Left lobe of liver (tissue), 2 donors: ENCODE data around the gene PRKCD. TPM values are rescaled to one million over a fixed set of nuclear protein-coding genes. Genes with fewer than 3 reads are reported as not detected.

Experiments
- ATAC-seq: fragments of 200-7000 bp; cut with Tn5 transposase; one replicate; pipeline ENCODE4 v1.9.1; 2020; ENCODE audit warnings: mild to moderate bottlenecking, moderate library complexity
- DNase-seq: peaks from one replicate; pipeline ENCODE4 v3.0.0-alpha.2; 2020; ENCODE audit warnings: low spot score
- total RNA-seq: library from RNA; stranded (reverse); gene quantifications from one replicate; pipeline ENCODE4 v1.2.1, GENCODE V29; 2021
- donor health status: DM: no; HTN: no; CAD: no; lungs with moderate emphysema.
- donor health status: DM: no; HTN: yes; CAD: no.

The PRKCD gene
- total RNA-seq, 1 donor from 2014 or later = 4.6 TPM

- no peak for ATAC-seq
- no peak for DNase-seq
Measured at GRCh38 chr3:53187430-53187829, 26.4 kb downstream of the PRKCD start.

- no peak for DNase-seq
- no peak for ATAC-seq
Measured at GRCh38 chr3:53188136-53188685, 27.2 kb downstream of the PRKCD start.

- DNase-seq (no peak), ATAC-seq (no peak)
Measured at GRCh38 chr3:53188720-53189119, 27.7 kb downstream of the PRKCD start.

GRCh38 chr3:53189276-53189675, 28.3 kb downstream of the PRKCD start:
- ATAC-seq = no peak
- DNase-seq = no peak

DNA sequence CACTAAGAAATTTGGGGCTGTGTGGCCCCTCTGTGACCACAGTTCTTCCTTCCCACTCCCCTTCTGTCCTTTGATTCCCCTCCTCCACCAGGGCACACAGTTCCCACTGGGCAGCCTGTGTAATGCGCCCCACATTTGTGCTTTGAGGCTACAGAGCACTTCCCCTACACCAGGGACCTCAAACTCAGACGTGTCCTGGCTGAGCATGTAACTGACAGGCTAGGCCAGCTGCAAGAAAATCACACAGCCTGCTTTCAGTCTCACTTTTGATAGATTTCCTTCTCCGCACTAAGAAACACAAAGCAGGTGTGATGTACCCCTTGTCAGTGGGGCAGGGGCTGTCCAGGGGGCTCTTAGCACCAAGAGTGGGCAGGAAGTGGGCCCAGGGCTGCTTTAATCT, 29.6 kb downstream of the PRKCD start:
- ATAC-seq (no peak), DNase-seq (no peak)

GRCh38 chr3:53191836-53192480, 30.9 kb downstream of the PRKCD start:
- ATAC-seq (no peak), DNase-seq (no peak)

DNA sequence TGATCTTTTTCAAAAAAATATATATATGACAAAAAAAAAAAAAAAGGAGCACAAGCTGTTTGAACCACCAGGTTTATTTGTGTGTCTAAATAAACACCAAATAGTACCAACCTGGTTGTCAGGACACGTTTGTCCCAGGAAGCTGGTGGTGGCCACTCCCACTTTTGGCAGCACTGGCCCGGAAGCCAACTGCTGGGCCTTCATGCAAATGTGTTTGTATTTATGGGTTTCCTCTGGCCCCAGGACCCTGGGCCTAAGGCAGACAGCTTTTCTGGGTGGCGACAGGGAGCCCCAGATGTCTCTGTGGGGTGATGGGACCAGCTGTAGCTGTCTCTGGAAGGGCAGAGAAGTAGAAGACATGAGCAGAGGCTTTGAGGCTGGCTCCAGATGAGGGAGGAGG, 31.6 kb downstream of the PRKCD start:
- peak; percentile 34 for ATAC-seq
- DNase-seq = no peak

DNA sequence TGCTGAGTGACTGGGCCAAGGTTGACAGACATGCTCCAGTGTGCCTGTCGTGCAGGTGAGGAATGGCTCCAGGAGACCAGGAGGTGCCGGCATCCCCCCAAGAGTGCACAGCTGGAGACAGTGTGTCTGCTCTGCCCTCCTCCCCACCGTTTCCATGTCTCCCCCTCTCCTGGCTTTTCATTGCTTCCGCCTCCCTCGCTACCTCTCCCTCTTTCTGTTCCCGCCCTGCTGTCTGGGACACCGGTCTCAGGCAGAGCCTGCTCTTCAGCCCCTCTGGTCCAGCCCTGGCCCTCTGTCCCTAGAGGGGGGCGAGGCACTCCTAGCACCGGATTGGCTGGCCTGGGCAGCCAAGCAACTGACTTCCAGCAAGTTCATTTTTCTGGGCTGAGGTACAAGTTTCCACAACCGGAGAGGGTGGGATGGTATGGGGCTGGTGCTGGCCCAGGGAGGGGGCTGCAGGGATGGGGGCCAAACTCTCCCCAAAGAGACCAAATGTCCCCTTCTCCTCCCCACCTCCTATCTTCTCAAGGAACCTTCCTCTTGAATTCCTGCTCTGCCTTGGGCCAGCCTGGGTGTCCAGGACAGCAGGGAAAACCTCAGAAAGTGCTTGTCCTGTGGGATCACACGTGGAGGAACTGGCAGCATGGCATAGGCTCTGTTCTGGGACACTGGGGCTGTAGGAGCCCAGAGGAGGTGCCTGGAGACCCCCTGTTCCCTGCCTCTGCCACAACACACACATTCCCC, 32.6 kb downstream of the PRKCD start:
- ATAC-seq (no peak), DNase-seq (no peak)

DNA sequence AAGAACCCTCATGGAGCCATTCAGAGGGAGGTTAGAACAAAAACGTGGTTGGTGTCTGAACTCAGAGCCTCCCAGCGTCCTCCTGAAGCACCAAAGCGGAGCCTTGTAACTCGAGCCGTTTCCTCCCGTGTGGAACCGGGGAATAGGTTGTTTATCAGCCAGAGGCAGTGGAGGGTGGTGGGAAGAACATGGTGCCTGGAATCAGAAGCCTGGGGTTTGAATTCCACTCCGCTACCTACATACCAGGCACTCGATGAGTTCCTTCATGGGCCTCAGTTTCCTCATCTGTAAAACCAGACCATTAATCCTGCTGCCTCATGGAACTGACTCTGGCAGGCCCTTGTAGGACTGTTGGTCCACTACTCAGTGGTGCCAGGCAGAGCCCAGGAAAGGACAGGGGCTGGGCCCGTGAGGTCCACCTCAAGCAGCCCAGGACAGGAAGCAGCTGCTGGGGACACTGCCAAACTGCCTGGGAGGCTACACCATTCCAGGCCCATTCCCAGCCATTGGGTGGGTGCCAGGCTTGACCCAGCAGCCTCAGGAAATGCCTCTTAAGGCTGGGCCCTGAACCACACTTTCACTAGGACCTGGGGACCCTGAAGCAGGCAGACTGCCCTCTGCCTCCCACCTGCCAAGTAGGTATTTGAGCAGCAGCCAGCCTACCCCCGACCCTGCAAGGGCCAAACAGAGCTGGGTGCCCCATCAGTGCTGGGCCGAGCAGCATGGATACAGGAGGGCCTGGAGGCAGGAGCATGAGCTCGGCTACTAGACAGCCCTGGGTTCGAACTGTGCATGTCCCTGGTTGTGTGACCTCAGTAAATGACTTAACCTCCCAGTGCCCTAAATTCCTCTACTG, 33.4 kb downstream of the PRKCD start:
- DNase-seq (no peak), ATAC-seq (no peak)

GRCh38 chr3:53195066-53195450, 34.0 kb downstream of the PRKCD start:
- DNase-seq (no peak), ATAC-seq (no peak)

DNA sequence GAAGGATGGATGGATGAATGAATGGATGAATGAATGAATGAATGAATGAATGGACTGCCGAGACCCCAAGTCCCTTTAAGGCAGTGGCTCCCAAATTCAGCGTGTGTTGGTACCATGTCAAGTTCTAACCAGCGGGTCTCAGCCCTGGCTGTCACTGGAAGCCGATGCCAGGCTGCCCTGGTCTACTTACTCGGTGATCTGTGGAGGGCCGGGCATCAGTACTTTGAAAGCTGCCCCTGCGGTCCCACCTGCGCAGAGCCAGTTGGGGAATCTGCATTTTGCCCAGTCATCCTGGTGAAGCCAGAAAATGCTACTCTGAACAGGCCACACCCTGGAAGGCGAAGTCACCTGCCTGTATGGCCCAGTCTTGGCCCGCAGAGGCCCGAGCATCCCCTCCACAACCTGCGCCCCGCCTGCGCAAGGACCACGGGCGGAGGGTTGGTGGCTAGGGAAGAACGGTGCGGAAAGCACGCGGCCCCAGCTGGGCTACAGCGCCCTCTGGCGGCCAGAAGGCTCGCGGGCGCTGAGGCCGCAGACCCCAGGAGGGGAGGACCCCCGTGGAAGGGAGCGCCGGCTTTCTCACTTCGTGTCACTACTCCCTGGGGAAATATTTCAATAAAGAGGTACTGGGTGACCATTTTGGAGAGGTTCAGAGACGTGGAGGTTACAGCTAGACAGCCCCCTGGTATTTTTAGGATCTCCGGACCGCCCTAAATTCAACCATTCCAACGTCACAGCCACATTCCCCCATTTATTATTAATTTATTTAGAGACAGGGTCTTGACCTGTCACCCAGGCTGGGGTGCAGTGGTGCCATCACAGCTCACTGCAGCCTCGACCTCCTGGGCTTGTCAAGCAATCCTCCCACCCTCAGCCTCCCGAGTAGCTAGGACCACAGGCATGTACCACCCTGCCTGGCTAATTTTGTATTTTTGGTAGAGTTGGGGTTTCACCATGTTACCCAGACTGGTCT, 34.9 kb downstream of the PRKCD start:
- peak; percentile 88 for ATAC-seq

DNA sequence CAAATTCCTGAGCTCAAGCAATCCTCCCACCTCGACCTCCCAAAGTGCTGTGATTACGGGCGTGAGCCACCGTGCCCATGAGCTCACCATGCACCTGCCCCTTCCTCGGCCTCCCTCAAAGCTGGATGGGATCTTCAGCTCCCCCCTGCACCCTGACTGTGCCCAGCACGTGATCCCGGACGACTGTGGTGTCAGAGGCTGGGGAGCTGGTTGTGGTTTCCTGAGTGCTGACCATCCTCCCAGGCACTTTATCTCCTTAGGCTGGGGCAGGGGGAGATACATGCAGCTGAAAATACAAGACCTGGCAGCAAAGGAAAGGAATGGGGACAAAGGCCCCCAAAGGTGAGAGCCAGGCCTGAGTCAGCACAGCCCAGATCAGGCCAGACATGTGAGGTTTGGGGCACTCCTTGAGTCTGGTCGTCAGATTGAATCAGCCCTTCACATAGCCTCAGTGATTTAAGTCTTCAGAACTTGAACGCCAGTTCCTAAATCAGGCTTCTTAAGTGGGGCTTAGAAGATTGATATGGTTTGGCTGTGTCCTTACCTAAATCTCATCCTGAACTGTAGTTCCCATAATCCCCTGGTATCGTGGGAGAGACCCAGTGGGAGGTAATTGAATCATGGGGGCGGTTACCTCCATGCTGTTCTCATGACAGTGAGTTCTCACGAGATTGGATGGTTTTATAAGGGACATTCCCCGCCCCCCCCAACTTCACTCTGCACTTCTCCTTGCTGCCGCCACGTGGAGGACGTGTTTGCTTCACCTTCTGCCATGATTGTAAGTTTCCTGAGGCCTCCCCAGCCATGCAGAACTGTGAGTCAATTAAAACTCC, 35.8 kb downstream of the PRKCD start:
- DNase-seq = no peak
- ATAC-seq = no peak

More for the DNA sequence above, 34.9 kb downstream of the PRKCD start:
- peak; percentile 61 for DNase-seq

- DNase-seq (no peak), ATAC-seq (no peak)
Measured at GRCh38 chr3:53198256-53198977, 37.4 kb downstream of the PRKCD start.

- DNase-seq = no peak
- ATAC-seq = no peak
Measured at GRCh38 chr3:53198996-53199395, 38.0 kb downstream of the PRKCD start.

- ATAC-seq = no peak
- no peak for DNase-seq
Measured at GRCh38 chr3:53199834-53200233, 38.8 kb downstream of the PRKCD start.

GRCh38 chr3:53200501-53201498, 39.8 kb downstream of the PRKCD start:
- ATAC-seq = no peak
- no peak for DNase-seq

DNA sequence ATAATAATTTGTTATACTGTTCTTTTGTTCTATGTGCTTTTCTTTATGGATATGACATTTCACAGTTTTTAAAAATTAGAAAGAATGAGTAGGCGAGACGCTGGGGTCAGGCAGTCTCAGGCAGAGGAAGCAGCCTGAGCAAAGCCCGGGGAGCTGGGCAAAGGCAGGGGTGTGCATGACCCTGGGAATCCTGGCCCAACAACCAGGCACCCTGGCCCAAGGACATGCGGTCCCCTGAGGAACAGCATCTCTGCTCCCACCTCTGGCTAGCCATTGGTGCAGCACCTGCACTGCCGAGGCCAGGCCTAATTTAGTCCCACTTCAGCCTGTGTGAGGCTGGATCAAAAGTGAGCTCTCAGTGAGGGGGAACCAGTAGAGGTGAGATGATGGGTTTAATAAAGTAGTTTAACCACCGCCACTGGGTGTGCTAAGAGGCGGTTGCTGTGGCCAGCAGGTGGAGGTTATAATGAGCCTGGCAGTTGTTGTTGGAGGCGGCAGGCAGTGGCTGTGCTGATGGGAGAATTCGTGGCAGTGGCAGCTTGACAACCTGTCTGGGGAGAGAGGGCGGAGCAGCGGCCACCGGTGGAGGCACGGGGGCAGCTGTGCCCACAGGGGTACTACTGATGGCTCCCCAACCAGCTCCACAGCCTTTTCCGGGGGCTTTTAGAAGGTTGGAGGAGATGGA, 41.5 kb downstream of the PRKCD start:
- DNase-seq (no peak), ATAC-seq (no peak)
